Thoracic aorta (tissue), 2 donors: Measurements from ENCODE around the gene LARGE2. TPM values are rescaled to one million over a fixed set of nuclear protein-coding genes. Genes with fewer than 3 reads are reported as not detected.

ENCODE experiments used
- ATAC-seq: fragments of 150-250 bp; one replicate; pipeline ENCODE4 v1.8.0; 2017; ENCODE audit warnings: low read depth; ENCODE audit not compliant: insufficient number of reproducible peaks, low FRiP score
- DNase-seq: peaks from one replicate; pipeline ENCODE4 v3.0.0-alpha.2; 2020; ENCODE audit warnings: low spot score
- H3K27ac ChIP-seq, 2 donors: fragments of 200-600 bp; sonication (generic); 1 replicate in 1 of 2; 2 replicates in 1 of 2; pipeline ENCODE4 v1.5.1; 2016; ENCODE audit warnings: mild to moderate bottlenecking in 2 of 2, moderate library complexity in 2 of 2
- H3K27me3 ChIP-seq: fragments of 200-600 bp; sonication (generic); replicated peaks from 2 replicates; pipeline ENCODE4 v1.6.0; 2016; ENCODE audit warnings: mild to moderate bottlenecking; ENCODE audit not compliant: insufficient read depth
- H3K36me3 ChIP-seq: fragments of 200-600 bp; sonication (generic); one replicate; pipeline ENCODE4 v1.5.1; 2016
- H3K4me1 ChIP-seq, 2 donors: fragments of 200-600 bp; sonication (generic); 1 replicate in 1 of 2; 2 replicates in 1 of 2; pipeline versions ENCODE4 v1.5.1 to v1.6.0; 2016; ENCODE audit warnings: low read depth in 2 of 2, mild to moderate bottlenecking in 1 of 2; ENCODE audit not compliant: control insufficient read depth in 1 of 2
- H3K4me3 ChIP-seq: fragments of 200-600 bp; sonication (generic); 2 replicates; pipeline ENCODE4 v1.5.1; 2016; ENCODE audit warnings: mild to moderate bottlenecking
- H3K9me3 ChIP-seq: fragments of 200-600 bp; sonication (generic); 2 replicates; pipeline ENCODE4 v1.5.1; 2016
- CTCF ChIP-seq: fragments of 200-600 bp; sonication (generic); IDR thresholded peaks from one replicate; pipeline ENCODE4 v1.5.1; 2019; ENCODE audit warnings: antibody characterized with exemption
- total RNA-seq, 2 donors: library from RNA; depleted of rRNA; stranded (reverse); fragments of >200 nt; gene quantifications; one replicate each; pipeline versions ENCODE4 v1.1.0 to v1.2.3, GENCODE V29; 2016

The LARGE2 gene
- total RNA-seq, 2 donors from 2014 or later = 3.1 TPM; not detected in 1

- Histone ChIP-seq H3K36me3 (peaks cover 13% of the 10 kb centered on the region), H3K4me1 (peaks cover 6% of the 10 kb centered on the region in 2 donors), H3K27ac (no peak overlapping the region), H3K4me3 (peak overlapping the region; percentile 70), H3K9me3 (no peaks in the 10 kb centered on the region), H3K27me3 (no peaks in the 10 kb centered on the region)
- ATAC-seq (no peak), DNase-seq (no peak)
- no peak for TF ChIP-seq CTCF
Measured at GRCh38 chr11:45885921-45886721, 36.3 kb upstream of the LARGE2 start.

GRCh38 chr11:45886816-45887520 lies 35.5 kb upstream of the LARGE2 start:
- no peak for ATAC-seq
- DNase-seq = no peak
- no peak overlapping the region for H3K27ac ChIP-seq
- TF ChIP-seq CTCF = no peak
- no peaks in the 10 kb centered on the region for H3K9me3 ChIP-seq
- peaks cover 4% of the 10 kb centered on the region for H3K36me3 ChIP-seq
- H3K4me1 ChIP-seq = peaks cover 6% of the 10 kb centered on the region in 2 donors
- H3K4me3 ChIP-seq = no peak overlapping the region
- H3K27me3 ChIP-seq = no peaks in the 10 kb centered on the region

GRCh38 chr11:45887587-45887986 lies 34.9 kb upstream of the LARGE2 start:
- no peaks in the 10 kb centered on the region for H3K9me3 ChIP-seq
- ATAC-seq (no peak), DNase-seq (no peak)
- H3K36me3 ChIP-seq = no peaks in the 10 kb centered on the region
- no peak overlapping the region for H3K4me3 ChIP-seq
- H3K4me1 ChIP-seq = peaks cover 6% of the 10 kb centered on the region in 2 donors
- no peaks in the 10 kb centered on the region for H3K27me3 ChIP-seq
- no peak for TF ChIP-seq CTCF
- H3K27ac ChIP-seq = no peak overlapping the region

- Histone ChIP-seq H3K36me3 (no peaks in the 10 kb centered on the region), H3K4me3 (no peak overlapping the region), H3K4me1 (peaks cover 6% of the 10 kb centered on the region in 2 donors), H3K27me3 (no peaks in the 10 kb centered on the region), H3K9me3 (no peaks in the 10 kb centered on the region), H3K27ac (no peak overlapping the region)
- no peak for TF ChIP-seq CTCF
- no peak for ATAC-seq
- DNase-seq = no peak
Measured at GRCh38 chr11:45889555-45889954, 32.9 kb upstream of the LARGE2 start.

GRCh38 chr11:45889966-45890365 lies 32.5 kb upstream of the LARGE2 start:
- H3K36me3 ChIP-seq = no peaks in the 10 kb centered on the region
- DNase-seq = no peak
- no peak for ATAC-seq
- H3K27me3 ChIP-seq = no peaks in the 10 kb centered on the region
- H3K4me3 ChIP-seq = no peak overlapping the region
- H3K4me1 ChIP-seq = peaks cover 6% of the 10 kb centered on the region in 2 donors
- H3K27ac ChIP-seq = no peak overlapping the region
- H3K9me3 ChIP-seq = no peaks in the 10 kb centered on the region
- no peak for TF ChIP-seq CTCF
